ENCODE measurements around the gene TP53INP2. TPM values are rescaled to one million over a fixed set of nuclear protein-coding genes. Genes with fewer than 3 reads are reported as not detected.
"Not testable (repeated sequence)": the region's sequence is repeated elsewhere in the genome, so short reads cannot be mapped to it uniquely, and the experiment has no call there.

The TP53INP2 gene
- total RNA-seq, 1 donor from 2014 or later: 13.1 TPM

DNA sequence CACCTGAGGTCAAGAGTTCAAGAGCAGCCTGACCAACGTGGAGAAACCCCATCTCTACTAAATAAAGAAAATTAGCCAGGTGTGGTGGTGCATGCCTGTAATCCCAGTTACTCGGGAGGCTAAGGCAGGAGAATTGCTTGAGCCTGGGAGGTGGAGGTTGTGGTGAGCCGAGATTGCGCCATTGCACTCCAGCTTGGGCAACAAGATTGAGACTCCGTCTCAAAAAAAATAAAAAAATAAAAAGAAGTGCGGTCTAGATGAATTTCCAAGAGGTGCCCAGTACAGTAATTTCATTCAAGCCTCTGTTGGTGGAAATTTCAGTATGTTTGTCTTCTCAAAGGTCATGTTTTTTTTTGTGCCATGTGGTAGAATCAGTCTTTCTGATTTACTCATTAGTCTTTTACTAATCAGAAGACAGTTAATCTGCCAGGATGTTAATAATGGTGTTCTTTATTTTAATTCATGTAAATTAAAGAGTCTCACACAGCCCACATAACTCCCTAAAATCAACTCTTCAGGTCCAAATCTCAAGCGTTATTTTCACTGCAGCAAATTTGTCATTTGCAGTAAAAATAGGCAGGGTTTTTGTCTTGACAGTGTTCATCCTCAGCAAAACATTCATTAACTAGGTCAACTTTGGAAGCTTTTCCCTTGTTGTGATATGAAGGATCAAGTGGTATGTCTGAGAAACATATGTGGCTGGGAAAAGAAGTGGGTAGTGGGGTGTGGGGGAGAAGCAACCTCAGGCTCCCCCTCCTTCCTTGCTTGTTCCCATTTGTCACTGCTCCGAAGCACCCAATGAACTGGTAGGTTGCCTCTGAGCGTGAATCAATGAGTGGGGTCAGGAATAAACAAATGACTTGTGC lies 13.3 kb downstream of the TP53INP2 start:
- no peak overlapping the region for H3K4me3 Mint-ChIP-seq
- no peak for TF ChIP-seq CTCF (IDR thresholded peaks at IDR 0.05; ENCODE audit: unreplicated experiment)
- peaks cover 24% of the 10 kb centered on the region for H3K36me3 Mint-ChIP-seq
- H3K27ac Mint-ChIP-seq: no peak overlapping the region
- H3K4me1 Mint-ChIP-seq: peaks cover 8% of the 10 kb centered on the region
- no peaks in the 10 kb centered on the region for H3K9me3 Mint-ChIP-seq
- no peaks in the 10 kb centered on the region for H3K27me3 Mint-ChIP-seq (ENCODE audit: low read depth)
- DNase-seq (ENCODE audit: low spot score in 2 of 2, unreplicated experiment in 2 of 2): no peak

DNA sequence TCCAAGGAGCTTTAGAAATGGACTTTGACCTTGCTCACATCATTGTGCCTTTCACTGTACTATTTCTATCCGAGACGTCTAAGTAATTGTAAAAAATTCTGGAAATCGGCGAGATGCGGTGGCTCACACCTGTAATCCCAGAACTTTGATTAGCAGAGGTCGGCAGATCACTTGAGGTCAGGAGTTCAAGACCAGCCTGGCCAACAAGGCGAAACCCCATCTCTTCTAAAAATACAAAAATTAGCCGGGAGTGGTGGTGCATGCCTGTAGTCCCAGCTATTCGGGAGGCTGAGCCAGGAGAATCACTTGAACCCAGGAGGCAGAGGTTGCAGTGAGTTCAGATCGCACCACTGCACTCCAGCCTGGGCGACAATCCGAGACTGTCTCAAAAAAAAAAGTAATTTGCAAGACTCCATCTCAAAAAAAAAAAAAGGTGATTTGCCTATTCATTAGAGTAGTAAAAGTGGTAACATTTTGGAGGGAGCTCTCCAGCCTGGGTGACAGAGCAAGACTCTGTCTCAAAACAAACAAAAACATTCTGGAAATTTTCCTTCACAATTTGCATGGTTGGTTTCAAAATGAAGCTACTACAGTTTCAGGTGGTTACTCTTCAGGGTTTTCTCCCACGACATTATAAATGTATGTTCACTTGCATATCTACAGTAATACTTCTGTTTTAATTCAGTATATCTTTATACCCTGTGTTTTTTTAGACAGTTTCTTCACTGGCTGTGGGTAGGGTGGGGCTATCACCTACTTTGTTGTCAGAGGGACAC lies 15.3 kb downstream of the TP53INP2 start:
- H3K36me3 Mint-ChIP-seq: peaks cover 21% of the 10 kb centered on the region
- not testable (repeated sequence) for H3K27me3 Mint-ChIP-seq (ENCODE audit: low read depth); DNase-seq (ENCODE audit: low spot score in 2 of 2, unreplicated experiment in 2 of 2); H3K27ac Mint-ChIP-seq; H3K4me3 Mint-ChIP-seq; H3K9me3 Mint-ChIP-seq; H3K4me1 Mint-ChIP-seq

DNA sequence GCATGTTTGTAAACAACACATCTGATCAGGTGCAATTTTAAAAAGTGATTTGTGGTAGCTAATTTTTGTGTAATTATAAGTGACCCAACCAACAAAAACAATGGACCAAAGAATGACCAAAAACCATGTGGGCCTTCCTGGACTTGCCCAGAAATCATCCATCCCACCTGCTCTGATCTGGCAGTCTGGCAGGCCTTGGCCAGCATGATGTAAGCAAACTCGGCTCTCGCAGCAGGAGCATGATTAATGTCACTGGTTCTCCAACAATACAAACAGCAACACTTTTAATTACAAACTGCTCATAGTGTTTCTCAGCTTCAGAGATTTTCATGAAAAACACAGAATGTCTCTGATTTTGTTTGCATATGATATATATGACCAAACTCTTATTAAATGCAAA lies 16.1 kb downstream of the TP53INP2 start:
- no peak for TF ChIP-seq CTCF (IDR thresholded peaks at IDR 0.05; ENCODE audit: unreplicated experiment)
- H3K27me3 Mint-ChIP-seq (ENCODE audit: low read depth): no peaks in the 10 kb centered on the region
- no peak for DNase-seq (ENCODE audit: low spot score in 2 of 2, unreplicated experiment in 2 of 2)
- peaks cover 17% of the 10 kb centered on the region for H3K36me3 Mint-ChIP-seq
- no peaks in the 10 kb centered on the region for H3K4me1 Mint-ChIP-seq
- H3K4me3 Mint-ChIP-seq: no peak overlapping the region
- no peak overlapping the region for H3K27ac Mint-ChIP-seq
- no peaks in the 10 kb centered on the region for H3K9me3 Mint-ChIP-seq

DNA sequence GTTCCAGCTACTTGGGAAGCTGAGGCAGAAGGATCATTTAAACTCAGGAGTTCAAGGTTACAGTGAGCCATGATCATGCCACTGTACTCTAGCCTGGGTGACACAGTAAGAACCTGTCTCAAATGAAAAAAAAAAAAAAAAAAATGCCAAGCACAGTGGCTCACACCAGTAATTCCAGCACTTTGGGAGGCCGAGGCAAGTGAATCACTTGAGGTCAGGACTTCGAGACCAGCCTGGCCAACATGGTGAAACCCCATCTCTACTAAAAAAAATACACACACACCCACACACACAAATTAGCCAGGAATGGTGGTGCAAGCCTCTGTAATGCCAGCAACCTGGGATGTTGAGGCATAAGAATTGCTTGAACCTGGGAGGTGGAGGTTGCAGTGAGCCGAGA lies 18.4 kb downstream of the TP53INP2 start:
- not testable (repeated sequence) for H3K27ac Mint-ChIP-seq; H3K4me3 Mint-ChIP-seq; DNase-seq (ENCODE audit: low spot score in 2 of 2, unreplicated experiment in 2 of 2); H3K4me1 Mint-ChIP-seq; H3K9me3 Mint-ChIP-seq; H3K27me3 Mint-ChIP-seq (ENCODE audit: low read depth)
- peaks cover 29% of the 10 kb centered on the region for H3K36me3 Mint-ChIP-seq

DNA sequence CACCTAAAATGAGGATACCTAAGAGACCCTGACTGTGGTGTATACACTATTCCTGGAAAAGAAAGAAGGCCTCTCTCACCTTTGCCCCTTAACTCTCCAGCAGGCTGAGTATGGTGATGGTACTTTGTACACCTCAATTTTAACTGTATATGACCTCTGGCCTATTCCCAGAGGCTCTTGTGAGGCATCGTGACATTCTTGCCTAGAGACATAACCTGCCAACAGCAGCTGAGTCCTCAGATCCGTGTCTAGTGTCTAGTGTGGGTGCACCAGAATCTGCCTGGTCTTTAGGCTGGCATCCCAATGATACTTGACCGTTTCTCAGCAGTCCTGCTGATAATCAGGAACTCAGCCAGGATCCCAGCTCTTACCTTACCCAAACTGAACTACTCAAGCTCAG lies 20.0 kb downstream of the TP53INP2 start:
- no peaks in the 10 kb centered on the region for H3K9me3 Mint-ChIP-seq
- no peak overlapping the region for H3K4me3 Mint-ChIP-seq
- DNase-seq (ENCODE audit: low spot score in 2 of 2, unreplicated experiment in 2 of 2): no peak
- no peak for TF ChIP-seq CTCF (IDR thresholded peaks at IDR 0.05; ENCODE audit: unreplicated experiment)
- no peaks in the 10 kb centered on the region for H3K4me1 Mint-ChIP-seq
- H3K27me3 Mint-ChIP-seq (ENCODE audit: low read depth): no peaks in the 10 kb centered on the region
- H3K36me3 Mint-ChIP-seq: peaks cover 24% of the 10 kb centered on the region
- no peak overlapping the region for H3K27ac Mint-ChIP-seq

GRCh38 chr20:34729416-34729815 lies 25.3 kb downstream of the TP53INP2 start:
- Mint-ChIP-seq H3K9me3 (no peaks in the 10 kb centered on the region), H3K27me3 (ENCODE audit: low read depth) (no peaks in the 10 kb centered on the region), H3K4me1 (no peaks in the 10 kb centered on the region), H3K4me3 (no peak overlapping the region), H3K36me3 (peaks cover 35% of the 10 kb centered on the region), H3K27ac (no peak overlapping the region)
- TF ChIP-seq CTCF (IDR thresholded peaks at IDR 0.05; ENCODE audit: unreplicated experiment): no peak
- DNase-seq (ENCODE audit: low spot score in 2 of 2, unreplicated experiment in 2 of 2): no peak
